MM.1S (cell line): Measurements from ENCODE around the gene ITPRIP.

Source experiments
- DNase-seq: peaks from one replicate; pipeline ENCODE4 v3.0.0-alpha.2; 2015
- H2AFZ ChIP-seq: fragments of 300-600 bp; sonication (generic); 2 replicates; pipeline ENCODE4 v1.6.0; 2016; ENCODE audit warnings: antibody characterized with exemption, low read length
- H3F3A ChIP-seq: fragments of 300-600 bp; sonication (generic); 2 replicates; pipeline ENCODE4 v1.6.1; 2016; ENCODE audit warnings: mild to moderate bottlenecking, antibody characterized with exemption, low read length, moderate library complexity, mixed read lengths; ENCODE audit not compliant: insufficient read depth
- H3K27ac ChIP-seq: fragments of 300-600 bp; sonication (generic); 2 replicates; pipeline ENCODE4 v1.5.1; 2016; ENCODE audit warnings: mild to moderate bottlenecking, low read length
- H3K27me3 ChIP-seq: fragments of 300-600 bp; sonication (generic); replicated peaks from 2 replicates; pipeline ENCODE4 v1.6.0; 2016; ENCODE audit warnings: low read length; ENCODE audit not compliant: insufficient read depth
- H3K36me3 ChIP-seq: fragments of 300-600 bp; sonication (generic); replicated peaks from 2 replicates; pipeline ENCODE4 v1.6.1; 2016; ENCODE audit warnings: mild to moderate bottlenecking, low read length, mixed read lengths; ENCODE audit not compliant: insufficient read depth
- H3K4me1 ChIP-seq: fragments of 300-600 bp; sonication (generic); 2 replicates; pipeline ENCODE4 v1.6.1; 2016; ENCODE audit warnings: low read length, mixed read lengths
- H3K4me2 ChIP-seq: fragments of 300-600 bp; sonication (generic); 2 replicates; pipeline ENCODE4 v1.6.0; 2016; ENCODE audit warnings: low read depth, low read length
- H3K4me3 ChIP-seq: fragments of 300-600 bp; sonication (generic); 2 replicates; pipeline ENCODE4 v1.5.1; 2016; ENCODE audit warnings: low read length, mixed read lengths
- H3K79me2 ChIP-seq: fragments of 300-600 bp; sonication (generic); 2 replicates; pipeline ENCODE4 v1.6.1; 2016; ENCODE audit warnings: mixed run types, low read length, mixed read lengths
- H3K9ac ChIP-seq: fragments of 300-600 bp; sonication (generic); 2 replicates; pipeline ENCODE4 v1.6.1; 2016; ENCODE audit warnings: low read length, mixed read lengths
- H3K9me2 ChIP-seq: fragments of 300-600 bp; sonication (generic); replicated peaks from 2 replicates; pipeline ENCODE4 v1.6.1; 2016; ENCODE audit warnings: mild to moderate bottlenecking, low read length, mixed read lengths; ENCODE audit not compliant: insufficient read depth
- H3K9me3 ChIP-seq: fragments of 300-600 bp; sonication (generic); replicated peaks from 2 replicates; pipeline ENCODE4 v1.6.1; 2016; ENCODE audit warnings: mild to moderate bottlenecking, low read length, mixed read lengths; ENCODE audit not compliant: insufficient read depth
- H4K20me1 ChIP-seq: fragments of 300-600 bp; sonication (generic); 2 replicates; pipeline ENCODE4 v1.6.1; 2016; ENCODE audit warnings: mild to moderate bottlenecking, low read length, moderate library complexity, mixed read lengths; ENCODE audit not compliant: insufficient read depth
- CTCF ChIP-seq: fragments of 300-600 bp; sonication (generic); IDR thresholded peaks from 2 replicates; pipeline ENCODE4 v1.5.1; 2016; ENCODE audit warnings: antibody characterized with exemption, low read length, mixed read lengths
- EZH2 ChIP-seq: fragments of 300-600 bp; sonication (generic); optimal IDR thresholded peaks from 2 replicates; pipeline ENCODE3; 2017; ENCODE audit warnings: low read depth, mild to moderate bottlenecking, antibody characterized with exemption, low read length, mixed read lengths
- EZH2phosphoT487 ChIP-seq: fragments of 300-600 bp; sonication (generic); IDR thresholded peaks from 2 replicates; pipeline ENCODE4 v1.6.1; 2018; ENCODE audit warnings: antibody characterized with exemption, low read length

Gene ITPRIP

GRCh38 chr10:104345941-104346340, 7.7 kb upstream of the ITPRIP start:
- Histone ChIP-seq H3K4me2 (no peak overlapping the region), H3K79me2 (no peaks in the 10 kb centered on the region), H3F3A (peaks cover 8% of the 10 kb centered on the region; the same call in 1 of the 2 replicates), H4K20me1 (no peaks in the 10 kb centered on the region), H3K27ac (no peak overlapping the region), H3K9me2 (no peaks in the 10 kb centered on the region), H2AFZ (no peak overlapping the region), H3K36me3 (no peaks in the 10 kb centered on the region), H3K27me3 (no peaks in the 10 kb centered on the region), H3K4me3 (no peak overlapping the region), H3K4me1 (peaks cover 9% of the 10 kb centered on the region), H3K9me3 (no peaks in the 10 kb centered on the region), H3K9ac (no peak overlapping the region)
- no peak for DNase-seq
- TF ChIP-seq CTCF (no peak), EZH2 (no peak), EZH2phosphoT487 (no peak)

GRCh38 chr10:104345515-104345914, 7.2 kb upstream of the ITPRIP start:
- no peak overlapping the region for H3K4me3 ChIP-seq
- no peaks in the 10 kb centered on the region for H3K36me3 ChIP-seq
- H3K27me3 ChIP-seq, result no peaks in the 10 kb centered on the region
- no peak overlapping the region for H2AFZ ChIP-seq
- DNase-seq, result no peak
- no peak overlapping the region for H3K27ac ChIP-seq
- no peak overlapping the region for H3K9ac ChIP-seq
- peaks cover 9% of the 10 kb centered on the region for H3K4me1 ChIP-seq
- no peak for TF ChIP-seq EZH2
- no peak for TF ChIP-seq EZH2phosphoT487
- no peak for TF ChIP-seq CTCF
- no peak overlapping the region for H3K4me2 ChIP-seq
- no peaks in the 10 kb centered on the region for H3K79me2 ChIP-seq
- no peaks in the 10 kb centered on the region for H3K9me2 ChIP-seq
- no peaks in the 10 kb centered on the region for H4K20me1 ChIP-seq
- no peaks in the 10 kb centered on the region for H3K9me3 ChIP-seq
- H3F3A ChIP-seq, result peaks cover 8% of the 10 kb centered on the region; the same call in 1 of the 2 replicates

- no peaks in the 10 kb centered on the region for H3K9me2 ChIP-seq
- peaks cover 7% of the 10 kb centered on the region for H3K4me1 ChIP-seq
- H3K4me2 ChIP-seq, result no peak overlapping the region
- TF ChIP-seq EZH2phosphoT487 (no peak), CTCF (no peak), EZH2 (no peak)
- no peaks in the 10 kb centered on the region for H3K9me3 ChIP-seq
- H3F3A ChIP-seq, result peaks cover 5% of the 10 kb centered on the region
- H3K9ac ChIP-seq, result no peak overlapping the region
- H3K27ac ChIP-seq, result no peak overlapping the region
- no peaks in the 10 kb centered on the region for H3K36me3 ChIP-seq
- H2AFZ ChIP-seq, result no peak overlapping the region
- H3K4me3 ChIP-seq, result no peak overlapping the region
- H3K79me2 ChIP-seq, result no peaks in the 10 kb centered on the region
- H3K27me3 ChIP-seq, result no peaks in the 10 kb centered on the region
- no peak for DNase-seq
- no peaks in the 10 kb centered on the region for H4K20me1 ChIP-seq
These were observed 6.0 kb upstream of the ITPRIP start for GRCh38 chr10:104344219-104344618.
